Endothelial cell of umbilical vein (primary cell): ENCODE measurements around the gene GCH1. TPM values are rescaled to one million over a fixed set of nuclear protein-coding genes. Genes with fewer than 3 reads are reported as not detected.
"Not testable (repeated sequence)": the region's sequence is repeated elsewhere in the genome, so short reads cannot be mapped to it uniquely, and the experiment has no call there.

Experiments
- BruUV-seq: library from RNA; stranded (reverse); fragments of 400-500 nt; replicated peaks from 2 replicates; lab custom pipeline; 2021; lab: Mats Ljungman, UMichigan
- CTCF ChIA-PET: fragments of 300-600, 350-600 bp; sonication (Branson Sonifier 250); formaldehyde crosslinking; loops from one replicate; lab custom pipeline; 2021; ENCODE audit warnings: antibody characterized with exemption, inconsistent platforms; lab: Charles Lee
- POLR2A ChIA-PET: fragments of 300-600, 350-600 bp; sonication (Branson Sonifier 250); formaldehyde crosslinking; loops from one replicate; lab custom pipeline; 2021; ENCODE audit warnings: antibody characterized with exemption, inconsistent platforms; lab: Charles Lee
- DNase-seq: peaks from one replicate; pipeline ENCODE4 v3.0.0-alpha.2; 2011; ENCODE audit warnings: low read depth, low spot score
- FAIRE-seq: peaks from 2 replicates; lab custom pipeline; 2011; peaks lifted over from hg19 to GRCh38; lab: Jason Lieb, UNC
- H2AFZ ChIP-seq: 2 replicates; pipeline ENCODE4 v1.6.0; 2012; ENCODE audit warnings: low read depth, low read length, control low read depth, inconsistent platforms
- H3K27ac ChIP-seq: 2 replicates; pipeline ENCODE4 v1.5.1; 2011; ENCODE audit warnings: low read depth, mild to moderate bottlenecking, control low read depth, low read length, moderate library complexity; ENCODE audit not compliant: insufficient read depth
- H3K27me3 ChIP-seq, 2 experiments: 2 replicates each; pipeline versions ENCODE4 v1.6.0 to v1.6.1; 2011; ENCODE audit warnings: low read length in 2 of 2, mixed read lengths in 1 of 2; ENCODE audit not compliant: control insufficient read depth in 2 of 2, insufficient read depth in 2 of 2
- H3K36me3 ChIP-seq, 2 experiments: 2 replicates in 1 of 2; 3 replicates in 1 of 2; pipeline ENCODE4 v1.5.1; 2011; ENCODE audit warnings: low read length in 2 of 2, mild to moderate bottlenecking in 1 of 2, moderate library complexity in 1 of 2; ENCODE audit not compliant: control insufficient read depth in 2 of 2, insufficient read depth in 2 of 2; ENCODE audit errors: extremely low read depth in 1 of 2
- H3K4me1 ChIP-seq: 3 replicates; pipeline ENCODE4 v1.5.1; 2011; ENCODE audit warnings: mild to moderate bottlenecking, low read length; ENCODE audit not compliant: control insufficient read depth, insufficient read depth; ENCODE audit errors: extremely low read depth
- H3K4me2 ChIP-seq: 2 replicates; pipeline ENCODE4 v1.6.1; 2011; ENCODE audit warnings: low read length, control low read depth, mixed read lengths; ENCODE audit not compliant: insufficient read depth
- H3K4me3 ChIP-seq, 3 experiments: fragments of 200-600 bp in 1 of 3; sonication (generic), shearing (Covaris generic) in 1 of 3; replicated peaks in 1 of 3; 2 replicates each; pipeline ENCODE4 v1.5.1; 2011 to 2016; ENCODE audit warnings: control low read depth in 3 of 3, low read length in 3 of 3, mild to moderate bottlenecking in 2 of 3, inconsistent platforms in 1 of 3, low read depth in 1 of 3, moderate library complexity in 1 of 3; ENCODE audit not compliant: insufficient read depth in 1 of 3
- H3K79me2 ChIP-seq: 2 replicates; pipeline ENCODE4 v1.6.0; 2012; ENCODE audit warnings: low read length, inconsistent platforms; ENCODE audit not compliant: control insufficient read depth, insufficient read depth
- H3K9ac ChIP-seq: replicated peaks from 2 replicates; pipeline ENCODE3; 2011; ENCODE audit warnings: low read length, control low read depth; ENCODE audit not compliant: insufficient read depth; ENCODE audit errors: extremely low read depth
- H3K9me1 ChIP-seq: replicated peaks from 3 replicates; pipeline ENCODE4 v1.6.0; 2011; ENCODE audit warnings: mild to moderate bottlenecking, low read length; ENCODE audit not compliant: control insufficient read depth, insufficient read depth; ENCODE audit errors: extremely low read depth
- H3K9me3 ChIP-seq: replicated peaks from 2 replicates; pipeline ENCODE4 v1.5.1; 2012; ENCODE audit warnings: low read length, inconsistent platforms; ENCODE audit not compliant: control insufficient read depth, insufficient read depth
- H4K20me1 ChIP-seq: replicated peaks from 2 replicates; pipeline ENCODE3; 2011; ENCODE audit warnings: mild to moderate bottlenecking, low read length; ENCODE audit not compliant: control insufficient read depth, insufficient read depth; ENCODE audit errors: extremely low read depth
- MAX ChIP-seq: IDR thresholded peaks from 2 replicates; pipeline ENCODE4 v1.6.1; 2011; ENCODE audit not compliant: insufficient read depth, insufficient read length
- dilution Hi-C: fragments of 300-500 bp; cut with MboI; formaldehyde crosslinking; loops from one replicate; pipeline ENCODE4 v1.15.0; 2019; ENCODE audit warnings: low sequenced_read_pairs; ENCODE audit not compliant: extremely low pct_ligation_motif_present
- intact Hi-C: fragments of 100-400 bp; cut with micrococcal nuclease; formaldehyde crosslinking; loops from one replicate; pipeline ENCODE4 v1.10.0; 2022
- polyA plus RNA-seq, 4 experiments: library from polyadenylated mRNA; depleted of rRNA in 3 of 4; stranded (reverse) in 3 of 4; unstranded in 1 of 4; fragments of >200 nt; gene quantifications; 2 replicates each; pipeline versions ENCODE4 v1.2.1 to v1.2.3, GENCODE V29; 2011 to 2012; ENCODE audit warnings: missing spikeins in 1 of 4
- total RNA-seq: library from RNA; stranded (reverse); gene quantifications from 2 replicates; pipeline ENCODE4 v1.2.3, GENCODE V29; 2021
- TF ChIP-seq, protein P1 (sequence below), 2 donors: IDR thresholded peaks; 1 replicate in 1 of 2; 2 replicates in 1 of 2; pipeline ENCODE4 v1.5.1; 2011; ENCODE audit warnings: low read length in 2 of 2, mild to moderate bottlenecking in 2 of 2, moderate library complexity in 2 of 2, control low read depth in 1 of 2, inconsistent platforms in 1 of 2, low read depth in 1 of 2; ENCODE audit not compliant: insufficient read depth in 1 of 2; ENCODE audit errors: extremely low read depth in 1 of 2

The GCH1 gene
- total and polyA plus RNA-seq, 2 donors (not counting 3 experiments of a cell fraction or from before 2014, with no cell fraction given): 3.6 to 4.6 TPM

- dilution Hi-C loops: no loop called here
- no peaks in the 10 kb centered on the region for H3K9me3 ChIP-seq
- FAIRE-seq: no peak
Observed at GRCh38 chr14:54909817-54910558, 7.4 kb upstream of the GCH1 start.

DNA sequence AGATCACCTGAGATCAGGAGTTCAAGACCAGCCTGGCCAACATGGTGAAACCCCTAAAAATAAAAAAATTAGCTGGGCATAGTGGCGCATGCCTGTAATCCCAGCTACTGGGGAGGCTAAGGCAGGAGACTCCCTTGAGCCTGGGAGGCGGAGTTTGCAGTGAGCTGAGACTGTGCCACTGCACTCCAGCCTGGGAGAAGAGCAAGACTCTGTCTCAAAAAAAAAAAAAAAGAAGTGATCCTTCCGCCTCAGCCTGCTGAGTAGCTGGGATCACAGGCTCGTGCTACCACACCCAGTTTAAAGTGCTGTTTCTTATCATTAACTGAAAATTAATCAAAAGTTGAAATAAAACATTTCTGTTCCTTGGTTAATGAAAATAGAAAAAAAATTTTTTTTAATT, 6.3 kb upstream of the GCH1 start:
- H3K4me1 ChIP-seq, FAIRE-seq, H3K27me3 ChIP-seq, H3K27ac ChIP-seq, H3K4me3 ChIP-seq, POLR2A ChIA-PET, H3K79me2 ChIP-seq, H3K9ac ChIP-seq, dilution Hi-C loops, H3K9me3 ChIP-seq, BruUV-seq, H3K9me1 ChIP-seq, H4K20me1 ChIP-seq, CTCF ChIA-PET, H3K36me3 ChIP-seq, intact Hi-C loops, H2AFZ ChIP-seq, H3K4me2 ChIP-seq, DNase-seq: not testable (repeated sequence)

More at GRCh38 chr14:54909817-54910558, 7.4 kb upstream of the GCH1 start:
- CTCF ChIA-PET: no interaction called here
- Histone ChIP-seq H4K20me1 (no peaks in the 10 kb centered on the region), H3K9me1 (no peaks in the 10 kb centered on the region), H3K4me1 (no peaks in the 10 kb centered on the region), H3K4me2 (no peak overlapping the region), H3K27me3 (no peaks in the 10 kb centered on the region), H3K79me2 (no peaks in the 10 kb centered on the region), H3K36me3 (no peaks in the 10 kb centered on the region), H3K4me3 (no peak overlapping the region), H3K27ac (no peak overlapping the region), H3K9ac (no peak overlapping the region), H2AFZ (no peak overlapping the region)
- POLR2A ChIA-PET: no interaction called here
- no peak for TF ChIP-seq MAX
- TF ChIP-seq, protein P1, sequence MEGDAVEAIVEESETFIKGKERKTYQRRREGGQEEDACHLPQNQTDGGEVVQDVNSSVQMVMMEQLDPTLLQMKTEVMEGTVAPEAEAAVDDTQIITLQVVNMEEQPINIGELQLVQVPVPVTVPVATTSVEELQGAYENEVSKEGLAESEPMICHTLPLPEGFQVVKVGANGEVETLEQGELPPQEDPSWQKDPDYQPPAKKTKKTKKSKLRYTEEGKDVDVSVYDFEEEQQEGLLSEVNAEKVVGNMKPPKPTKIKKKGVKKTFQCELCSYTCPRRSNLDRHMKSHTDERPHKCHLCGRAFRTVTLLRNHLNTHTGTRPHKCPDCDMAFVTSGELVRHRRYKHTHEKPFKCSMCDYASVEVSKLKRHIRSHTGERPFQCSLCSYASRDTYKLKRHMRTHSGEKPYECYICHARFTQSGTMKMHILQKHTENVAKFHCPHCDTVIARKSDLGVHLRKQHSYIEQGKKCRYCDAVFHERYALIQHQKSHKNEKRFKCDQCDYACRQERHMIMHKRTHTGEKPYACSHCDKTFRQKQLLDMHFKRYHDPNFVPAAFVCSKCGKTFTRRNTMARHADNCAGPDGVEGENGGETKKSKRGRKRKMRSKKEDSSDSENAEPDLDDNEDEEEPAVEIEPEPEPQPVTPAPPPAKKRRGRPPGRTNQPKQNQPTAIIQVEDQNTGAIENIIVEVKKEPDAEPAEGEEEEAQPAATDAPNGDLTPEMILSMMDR (IDR thresholded peaks at IDR 0.05; ENCODE audit: extremely low read depth in 1 of 2, insufficient read depth in 1 of 2, low read depth in 1 of 2, low read length in 2 of 2): no peak
- intact Hi-C loops: no loop called here
- BruUV-seq: no TSS peak
- DNase-seq: no peak
